NCI-H510A treated with DMSO at 0.1 percent for 48 hours (cell line): Measurements from ENCODE around the gene PTCH1.

Source experiments
- DNase-seq: peaks from one replicate; lab custom pipeline; 2025; lab: John Stamatoyannopoulos, UW

The PTCH1 gene

GRCh38 chr9:95438561-95439357 lies 78.0 kb downstream of the PTCH1 start:
- no peak for DNase-seq

DNA sequence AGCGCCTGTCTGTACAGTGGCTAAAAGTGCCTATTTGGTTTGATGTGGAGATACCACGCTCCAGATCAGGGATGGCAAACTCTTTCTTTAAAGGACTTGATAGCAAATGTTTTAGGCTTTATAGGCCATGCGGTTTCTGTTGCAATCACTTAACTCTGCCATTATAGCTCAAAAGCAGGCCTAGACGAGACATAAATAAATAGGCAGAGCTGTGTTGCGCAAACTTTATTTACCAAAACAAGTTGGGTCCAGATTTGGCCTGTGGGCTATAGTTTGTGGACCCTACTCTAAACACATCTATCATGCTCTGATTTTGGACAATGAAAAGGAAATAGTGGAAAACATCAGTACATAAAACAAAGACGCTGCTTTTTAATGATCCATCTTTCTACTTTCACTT lies 79.2 kb downstream of the PTCH1 start:
- DNase-seq = no peak

GRCh38 chr9:95436416-95436815 lies 80.4 kb downstream of the PTCH1 start:
- no peak for DNase-seq

- no peak for DNase-seq
Measured at GRCh38 chr9:95435074-95435728, 81.6 kb downstream of the PTCH1 start.

- no peak for DNase-seq
Measured at GRCh38 chr9:95434116-95435073, 82.4 kb downstream of the PTCH1 start.

- no peak for DNase-seq
Measured at GRCh38 chr9:95433096-95433819, 83.5 kb downstream of the PTCH1 start.

GRCh38 chr9:95431286-95431685 lies 85.5 kb downstream of the PTCH1 start:
- no peak for DNase-seq

GRCh38 chr9:95429948-95430620 lies 86.7 kb downstream of the PTCH1 start:
- DNase-seq = no peak

GRCh38 chr9:95429096-95429495 lies 87.7 kb downstream of the PTCH1 start:
- DNase-seq = no peak

DNA sequence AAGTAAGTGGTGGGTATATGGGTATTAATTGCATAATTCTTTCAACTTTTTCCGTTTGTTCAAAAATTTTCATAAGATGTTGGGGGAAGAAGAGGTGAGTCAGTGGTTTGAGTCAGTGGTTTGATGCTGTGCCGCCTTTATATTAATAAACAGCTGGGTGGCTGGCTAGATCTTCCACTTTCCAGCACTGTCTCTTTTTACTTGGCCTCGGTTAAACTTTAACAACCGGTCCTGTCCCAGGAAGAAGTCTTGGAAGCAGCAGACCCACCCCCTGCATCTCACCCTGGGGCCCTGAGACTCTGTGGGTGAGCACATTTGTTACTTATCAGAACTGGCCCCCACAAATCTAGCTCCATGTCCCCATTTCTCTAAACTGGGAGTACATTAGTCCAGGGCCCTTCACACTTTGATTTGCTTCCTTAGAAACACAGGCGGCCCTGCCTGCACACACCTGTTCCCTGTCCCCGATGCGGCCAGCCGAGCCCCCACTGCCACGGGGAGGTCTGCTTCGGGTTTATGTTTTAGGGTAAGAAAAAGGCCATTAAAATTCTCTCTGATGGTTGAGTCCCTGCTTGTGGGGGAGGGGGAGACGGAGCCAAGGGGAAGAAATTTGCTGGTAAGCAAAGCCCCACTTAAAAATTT lies 90.7 kb downstream of the PTCH1 start:
- DNase-seq = peak; percentile 63

DNA sequence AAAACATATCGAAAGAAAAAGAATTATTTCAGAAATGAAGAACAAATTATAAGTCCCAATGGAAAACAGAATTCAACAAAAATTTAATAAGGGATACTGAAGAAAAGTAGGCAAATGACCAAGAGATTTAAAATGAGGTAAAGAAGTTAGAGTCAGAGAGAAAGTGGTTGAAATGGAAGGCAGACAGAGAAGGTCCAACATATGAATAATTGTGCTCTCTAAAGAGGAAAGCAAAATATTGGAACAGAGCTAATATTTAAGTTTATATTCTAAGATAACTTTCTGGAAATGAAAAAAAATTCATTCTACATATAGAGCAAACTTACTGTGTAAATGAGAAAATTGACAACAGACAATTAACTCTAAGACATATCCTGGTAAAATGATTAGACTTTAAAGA lies 94.1 kb downstream of the PTCH1 start:
- no peak for DNase-seq

DNA sequence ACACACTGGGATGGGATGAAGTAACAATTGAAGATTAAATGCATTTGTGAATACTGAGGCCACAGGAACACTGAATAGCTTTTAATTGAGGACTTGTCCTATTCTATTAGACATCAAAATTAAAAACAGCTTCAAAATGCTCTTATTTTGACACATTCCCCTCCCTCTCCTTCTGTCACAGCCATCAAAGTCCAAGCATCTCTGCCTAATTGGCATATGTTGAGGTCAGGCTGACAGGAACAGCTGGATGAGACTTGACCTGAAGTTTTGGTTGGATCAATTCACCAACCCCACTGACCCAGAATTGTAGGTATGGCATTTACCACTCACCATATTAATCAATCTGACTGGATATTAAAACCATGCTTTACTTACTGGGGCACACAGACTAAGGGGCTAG lies 96.3 kb downstream of the PTCH1 start:
- no peak for DNase-seq

- DNase-seq = no peak
Measured at GRCh38 chr9:95419444-95419843, 97.3 kb downstream of the PTCH1 start.

GRCh38 chr9:95415158-95415557 lies 101.6 kb downstream of the PTCH1 start:
- no peak for DNase-seq

DNA sequence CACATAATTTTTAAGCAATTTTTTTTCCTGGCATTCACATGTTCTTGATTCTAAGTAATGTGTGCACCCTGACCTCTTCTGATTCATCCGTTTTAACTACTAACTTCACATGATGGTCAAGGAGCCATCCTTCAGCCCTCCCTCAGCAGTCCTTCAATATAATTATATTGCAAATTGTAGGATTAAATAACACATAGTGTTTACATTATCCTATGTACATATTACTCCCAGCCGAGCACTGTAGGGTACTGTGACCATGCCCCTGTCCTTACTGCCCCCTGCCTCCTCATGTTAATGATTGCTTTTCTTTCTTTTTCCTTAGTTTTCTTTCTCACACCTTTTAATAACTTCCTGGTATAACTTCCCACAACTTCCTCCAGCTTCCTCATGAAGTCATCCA lies 103.0 kb downstream of the PTCH1 start:
- no peak for DNase-seq

DNA sequence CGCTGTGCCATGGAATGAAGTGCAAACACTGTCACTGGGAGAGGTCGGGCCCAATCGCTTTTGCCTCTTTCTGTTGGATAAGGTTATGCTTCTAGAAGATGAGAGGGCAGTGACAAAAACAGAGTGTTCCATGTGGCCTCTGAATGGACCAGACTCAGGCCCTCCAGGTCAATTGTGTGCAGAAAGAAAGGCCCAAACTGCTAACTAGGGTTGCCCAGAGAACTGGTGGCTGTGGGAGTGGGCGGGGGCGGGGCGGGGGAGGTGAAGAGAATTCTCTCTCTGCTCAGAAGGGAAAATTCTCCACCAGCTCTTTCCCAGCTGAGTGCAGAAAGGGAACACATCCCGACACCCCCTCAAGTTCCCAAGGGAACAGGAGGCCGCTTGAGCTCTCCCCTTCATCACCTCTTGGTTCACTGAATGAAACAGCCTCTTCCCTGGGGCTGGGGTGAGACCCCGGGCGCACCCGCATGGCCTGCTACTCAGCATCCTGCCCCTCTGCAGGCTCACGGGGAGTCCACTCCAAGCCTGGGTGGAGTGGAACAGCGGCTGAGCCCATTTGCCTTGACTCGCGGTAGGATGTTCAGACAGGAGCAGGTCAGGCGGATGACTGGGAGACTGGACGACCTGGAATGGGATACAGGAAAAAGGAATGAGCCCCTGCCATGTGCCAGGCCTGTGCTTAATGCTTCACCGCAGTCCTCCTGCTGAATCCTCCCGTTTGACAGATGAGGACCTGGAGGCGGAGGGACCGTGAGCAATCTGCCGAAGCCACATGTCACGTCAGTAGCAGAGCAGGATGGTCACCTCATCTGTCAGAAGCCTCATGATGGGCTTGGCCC lies 105.5 kb downstream of the PTCH1 start:
- DNase-seq = no peak

DNA sequence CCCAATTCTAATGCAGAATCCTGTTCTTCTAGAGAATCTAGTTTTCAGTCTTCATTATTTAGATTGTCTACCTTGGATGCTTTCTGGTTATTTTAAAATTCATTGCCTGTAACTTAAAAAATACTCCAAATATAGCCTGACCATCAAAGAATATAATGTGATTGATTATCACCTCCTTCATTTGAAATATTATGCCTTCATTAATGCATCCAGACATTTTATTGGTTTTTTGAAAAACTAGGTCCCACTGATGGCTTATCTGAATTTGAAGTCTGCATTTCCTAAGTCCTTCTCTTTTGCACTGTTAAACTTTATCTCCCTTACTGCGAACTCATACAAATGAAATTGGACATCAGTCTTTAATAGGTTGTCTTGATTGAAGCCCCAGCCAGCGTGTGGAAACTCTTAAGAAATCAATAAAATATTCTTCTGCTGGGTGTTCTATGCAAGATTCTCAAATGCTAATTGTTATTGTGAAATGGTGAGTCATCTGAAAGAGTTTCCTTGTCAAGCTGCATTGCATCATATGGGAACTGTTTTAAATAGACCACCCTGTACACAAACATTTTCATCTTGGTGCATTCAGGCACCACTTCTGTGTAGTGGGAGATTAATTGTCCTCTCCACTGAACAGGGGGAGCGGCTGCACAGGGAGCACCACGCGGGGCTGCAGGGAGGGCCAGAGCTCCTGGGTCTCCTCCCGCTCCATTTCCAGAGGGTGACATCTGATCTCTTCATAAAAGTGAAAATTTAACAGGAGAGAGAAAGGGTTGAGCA lies 106.9 kb downstream of the PTCH1 start:
- no peak for DNase-seq

DNA sequence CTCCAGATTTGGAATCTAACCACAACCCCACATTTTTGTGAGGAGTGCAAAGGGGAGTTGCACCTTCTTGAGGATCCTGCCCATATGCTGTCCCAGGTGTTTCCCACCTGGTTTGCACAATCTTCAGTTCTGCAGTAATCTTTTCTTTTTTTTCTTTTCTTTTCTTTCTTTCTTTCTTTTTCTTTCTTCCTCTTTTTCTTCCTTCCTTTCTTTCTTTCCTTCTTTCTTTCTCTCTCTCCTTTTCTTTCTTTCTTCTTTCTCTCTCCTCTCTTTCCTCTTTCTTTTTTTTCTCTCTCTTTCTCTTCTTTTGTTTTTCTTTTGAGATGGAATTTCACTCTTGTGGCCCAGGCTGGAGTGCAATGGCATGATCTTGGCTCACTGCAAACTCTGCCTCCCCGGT lies 109.2 kb downstream of the PTCH1 start:
- no peak for DNase-seq

DNA sequence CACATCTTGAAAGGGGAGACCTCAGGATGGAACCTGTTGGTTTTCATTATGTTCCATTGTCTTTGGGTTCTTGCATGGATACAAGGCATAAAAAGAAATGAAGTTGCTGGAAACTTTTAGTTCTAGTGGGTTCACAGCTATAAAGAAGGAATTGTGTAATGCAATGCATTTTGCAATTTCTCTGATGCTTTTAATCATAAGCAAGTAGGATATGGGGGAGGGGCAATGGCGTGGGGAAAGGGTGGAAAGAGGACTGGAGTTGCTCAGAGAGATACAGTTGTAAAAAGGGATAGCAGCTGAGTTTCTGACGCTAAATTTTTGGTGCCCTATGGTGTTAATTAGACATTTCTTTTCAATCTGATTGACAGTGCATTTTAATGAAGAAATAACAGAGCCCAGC lies 110.7 kb downstream of the PTCH1 start:
- DNase-seq = no peak
